ENCODE data around the gene ID3.

Gene ID3

GRCh38 chr1:23564529-23565122, 5.3 kb upstream of the ID3 start:
- no peak for DNase-seq

- no peak for DNase-seq
Measured at GRCh38 chr1:23563755-23564374, 4.6 kb upstream of the ID3 start.

- no peak for DNase-seq
Measured at GRCh38 chr1:23563003-23563402, 3.7 kb upstream of the ID3 start.

- DNase-seq, result no peak
Measured at GRCh38 chr1:23562137-23562876, 3.0 kb upstream of the ID3 start.

GRCh38 chr1:23561813-23562100, 2.5 kb upstream of the ID3 start:
- no peak for DNase-seq

- no peak for DNase-seq
Measured at GRCh38 chr1:23561076-23561812, 1.9 kb upstream of the ID3 start.

GRCh38 chr1:23559985-23560741, 862 bp upstream of the ID3 start:
- no peak for DNase-seq

GRCh38 chr1:23558872-23559135, 497 bp downstream of the ID3 start:
- no peak for DNase-seq

GRCh38 chr1:23558140-23558871, 995 bp downstream of the ID3 start:
- peak; percentile 13 for DNase-seq

- no peak for DNase-seq
Measured at GRCh38 chr1:23557471-23558124, 1.7 kb downstream of the ID3 start.

- no peak for DNase-seq
Measured at GRCh38 chr1:23556635-23557470, 2.4 kb downstream of the ID3 start.

- DNase-seq, result no peak
Measured at GRCh38 chr1:23555986-23556634, 3.2 kb downstream of the ID3 start.

GRCh38 chr1:23555270-23555985, 3.9 kb downstream of the ID3 start:
- DNase-seq, result no peak

GRCh38 chr1:23554481-23555269, 4.6 kb downstream of the ID3 start:
- peak; percentile 78 for DNase-seq

- DNase-seq, result no peak
Measured at GRCh38 chr1:23554127-23554480, 5.2 kb downstream of the ID3 start.

GRCh38 chr1:23553231-23554126, 5.8 kb downstream of the ID3 start:
- DNase-seq, result no peak

GRCh38 chr1:23551849-23552248, 7.5 kb downstream of the ID3 start:
- DNase-seq, result no peak

GRCh38 chr1:23548704-23549143, 10.6 kb downstream of the ID3 start:
- no peak for DNase-seq

Measured in T-helper 9 cell (primary cell).